SK-N-SH (cell line): Measurements from ENCODE around the gene ARMCX1.

Experiments used
- EP300 ChIP-seq, 2 experiments: IDR thresholded peaks; 2 replicates each; pipeline versions ENCODE4 v1.4.0 to v1.6.1; 2012; ENCODE audit warnings: borderline replicate concordance in 1 of 2, low read depth in 1 of 2, low read length in 1 of 2
- GABPA ChIP-seq: IDR thresholded peaks from 2 replicates; pipeline ENCODE4 v1.4.0; 2012; ENCODE audit warnings: low read depth, mild to moderate bottlenecking
- MXI1 ChIP-seq: IDR thresholded peaks from 2 replicates; pipeline ENCODE4 v1.6.1; 2012; ENCODE audit warnings: mild to moderate bottlenecking, low read depth, low read length, improper control_type of control experiment
- NFIC ChIP-seq: IDR thresholded peaks from 2 replicates; pipeline ENCODE4 v1.4.0; 2012; ENCODE audit warnings: borderline replicate concordance
- POLR2AphosphoS5 ChIP-seq: IDR thresholded peaks from 2 replicates; pipeline ENCODE4 v1.6.1; 2012; ENCODE audit warnings: low read depth, low read length
- RAD21 ChIP-seq: IDR thresholded peaks from 2 replicates; pipeline ENCODE4 v1.6.1; 2012; ENCODE audit warnings: mild to moderate bottlenecking, low read length
- RCOR1 ChIP-seq: fragments of 150-350 bp; IDR thresholded peaks from 2 replicates; pipeline ENCODE4 v1.6.1; 2017; ENCODE audit warnings: antibody characterized with exemption, low read length
- RXRA ChIP-seq: IDR thresholded peaks from 2 replicates; pipeline ENCODE4 v1.4.0; 2012; ENCODE audit warnings: low read depth, mild to moderate bottlenecking, borderline replicate concordance
- SIN3A ChIP-seq: IDR thresholded peaks from 2 replicates; pipeline ENCODE4 v1.6.1; 2012; ENCODE audit warnings: low read depth, mild to moderate bottlenecking, low read length, moderate library complexity, borderline replicate concordance
- SMC3 ChIP-seq: IDR thresholded peaks from 2 replicates; pipeline ENCODE4 v1.6.1; 2012; ENCODE audit warnings: low read depth, low read length, improper control_type of control experiment
- TAF1 ChIP-seq: IDR thresholded peaks from 2 replicates; pipeline ENCODE4 v1.6.1; 2012; ENCODE audit warnings: low read depth, mild to moderate bottlenecking, low read length, moderate library complexity, borderline replicate concordance
- TCF12 ChIP-seq: IDR thresholded peaks from 2 replicates; pipeline ENCODE4 v1.4.0; 2012
- TF ChIP-seq, protein P1 (sequence below): fragments of 200-600 bp; sonication (generic); IDR thresholded peaks from 2 replicates; pipeline ENCODE4 v1.6.1; 2017; ENCODE audit warnings: antibody characterized with exemption, mild to moderate bottlenecking, moderate library complexity
- TF ChIP-seq, protein P2 (sequence below): IDR thresholded peaks from 2 replicates; pipeline ENCODE4 v1.6.1; 2012; ENCODE audit warnings: mild to moderate bottlenecking, low read depth, low read length, moderate library complexity

DNA sequence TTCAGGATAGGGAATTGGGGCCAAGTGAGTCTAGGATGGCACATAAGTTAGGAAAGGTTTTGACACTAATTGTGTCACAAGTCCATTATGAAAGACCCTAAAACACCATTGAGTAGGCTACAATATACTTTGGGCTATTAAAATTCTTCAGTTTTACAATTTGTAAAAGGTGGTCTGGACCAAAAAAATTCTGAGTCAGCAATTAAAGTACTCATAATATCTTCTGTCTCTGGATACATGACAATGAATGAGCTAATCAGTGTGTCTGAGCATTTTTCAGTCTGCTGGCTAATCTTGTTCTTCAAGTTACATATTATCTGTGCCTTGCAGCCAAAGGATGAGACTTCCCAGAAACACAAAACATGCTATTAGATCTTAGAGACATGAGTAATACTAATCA is 14.3 kb downstream of the ARMCX1 start:
- TF ChIP-seq, protein P1, sequence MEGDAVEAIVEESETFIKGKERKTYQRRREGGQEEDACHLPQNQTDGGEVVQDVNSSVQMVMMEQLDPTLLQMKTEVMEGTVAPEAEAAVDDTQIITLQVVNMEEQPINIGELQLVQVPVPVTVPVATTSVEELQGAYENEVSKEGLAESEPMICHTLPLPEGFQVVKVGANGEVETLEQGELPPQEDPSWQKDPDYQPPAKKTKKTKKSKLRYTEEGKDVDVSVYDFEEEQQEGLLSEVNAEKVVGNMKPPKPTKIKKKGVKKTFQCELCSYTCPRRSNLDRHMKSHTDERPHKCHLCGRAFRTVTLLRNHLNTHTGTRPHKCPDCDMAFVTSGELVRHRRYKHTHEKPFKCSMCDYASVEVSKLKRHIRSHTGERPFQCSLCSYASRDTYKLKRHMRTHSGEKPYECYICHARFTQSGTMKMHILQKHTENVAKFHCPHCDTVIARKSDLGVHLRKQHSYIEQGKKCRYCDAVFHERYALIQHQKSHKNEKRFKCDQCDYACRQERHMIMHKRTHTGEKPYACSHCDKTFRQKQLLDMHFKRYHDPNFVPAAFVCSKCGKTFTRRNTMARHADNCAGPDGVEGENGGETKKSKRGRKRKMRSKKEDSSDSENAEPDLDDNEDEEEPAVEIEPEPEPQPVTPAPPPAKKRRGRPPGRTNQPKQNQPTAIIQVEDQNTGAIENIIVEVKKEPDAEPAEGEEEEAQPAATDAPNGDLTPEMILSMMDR, result no peak
- TF ChIP-seq SMC3 (no peak), MXI1 (no peak), RCOR1 (no peak), TAF1 (no peak), EP300 (IDR thresholded peaks at IDR 0.05; ENCODE audit: borderline replicate concordance in 1 of 2, low read depth in 1 of 2, low read length in 1 of 2) (no peak), RXRA (no peak), NFIC (no peak), GABPA (no peak), SIN3A (no peak), POLR2AphosphoS5 (no peak), TCF12 (no peak), RAD21 (no peak)
- TF ChIP-seq, protein P2, sequence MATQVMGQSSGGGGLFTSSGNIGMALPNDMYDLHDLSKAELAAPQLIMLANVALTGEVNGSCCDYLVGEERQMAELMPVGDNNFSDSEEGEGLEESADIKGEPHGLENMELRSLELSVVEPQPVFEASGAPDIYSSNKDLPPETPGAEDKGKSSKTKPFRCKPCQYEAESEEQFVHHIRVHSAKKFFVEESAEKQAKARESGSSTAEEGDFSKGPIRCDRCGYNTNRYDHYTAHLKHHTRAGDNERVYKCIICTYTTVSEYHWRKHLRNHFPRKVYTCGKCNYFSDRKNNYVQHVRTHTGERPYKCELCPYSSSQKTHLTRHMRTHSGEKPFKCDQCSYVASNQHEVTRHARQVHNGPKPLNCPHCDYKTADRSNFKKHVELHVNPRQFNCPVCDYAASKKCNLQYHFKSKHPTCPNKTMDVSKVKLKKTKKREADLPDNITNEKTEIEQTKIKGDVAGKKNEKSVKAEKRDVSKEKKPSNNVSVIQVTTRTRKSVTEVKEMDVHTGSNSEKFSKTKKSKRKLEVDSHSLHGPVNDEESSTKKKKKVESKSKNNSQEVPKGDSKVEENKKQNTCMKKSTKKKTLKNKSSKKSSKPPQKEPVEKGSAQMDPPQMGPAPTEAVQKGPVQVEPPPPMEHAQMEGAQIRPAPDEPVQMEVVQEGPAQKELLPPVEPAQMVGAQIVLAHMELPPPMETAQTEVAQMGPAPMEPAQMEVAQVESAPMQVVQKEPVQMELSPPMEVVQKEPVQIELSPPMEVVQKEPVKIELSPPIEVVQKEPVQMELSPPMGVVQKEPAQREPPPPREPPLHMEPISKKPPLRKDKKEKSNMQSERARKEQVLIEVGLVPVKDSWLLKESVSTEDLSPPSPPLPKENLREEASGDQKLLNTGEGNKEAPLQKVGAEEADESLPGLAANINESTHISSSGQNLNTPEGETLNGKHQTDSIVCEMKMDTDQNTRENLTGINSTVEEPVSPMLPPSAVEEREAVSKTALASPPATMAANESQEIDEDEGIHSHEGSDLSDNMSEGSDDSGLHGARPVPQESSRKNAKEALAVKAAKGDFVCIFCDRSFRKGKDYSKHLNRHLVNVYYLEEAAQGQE, result no peak
